Adrenal gland (tissue), 12 donors: ENCODE data around the gene P3H2. TPM values are rescaled to one million over a fixed set of nuclear protein-coding genes. Genes with fewer than 3 reads are reported as not detected.

Experiments
- DNase-seq, 7 donors: peaks; one replicate each; pipeline ENCODE4 v3.0.0-alpha.2; 2019 to 2020
- H3K27ac ChIP-seq, 5 donors: fragments of 200-600 bp; sonication (generic) in 4 of 5; 1 replicate in 3 of 5; 2 replicates in 2 of 5; pipeline versions ENCODE4 v1.5.1 to v1.8.0; 2016 to 2020; ENCODE audit warnings: mild to moderate bottlenecking in 1 of 5
- H3K27me3 ChIP-seq: fragments of 200-600 bp; 2 replicates; pipeline ENCODE4 v1.8.0; 2021
- H3K36me3 ChIP-seq, 2 donors: fragments of 200-600 bp; replicated peaks in 1 of 2; 1 replicate in 1 of 2; 2 replicates in 1 of 2; pipeline versions ENCODE4 v1.5.1 to v1.8.0; 2018 to 2022
- H3K4me1 ChIP-seq, 2 donors: fragments of 200-600 bp; replicated peaks in 1 of 2; 1 replicate in 1 of 2; 2 replicates in 1 of 2; pipeline versions ENCODE4 v1.5.1 to v1.8.0; 2018 to 2021
- H3K4me3 ChIP-seq, 4 donors: fragments of 200-600 bp; sonication (generic) in 3 of 4; one replicate each; pipeline ENCODE4 v1.5.1; 2016 to 2018
- H3K9me3 ChIP-seq, 3 donors: fragments of 200-600 bp; sonication (generic) in 1 of 3; replicated peaks in 1 of 3; 1 replicate in 2 of 3; 2 replicates in 1 of 3; pipeline versions ENCODE4 v1.5.1 to v1.8.0; 2016 to 2021
- CTCF ChIP-seq, 6 experiments: fragments of 450-650 bp in 4 of 6; fragments of 200-600 bp in 2 of 6; sonication (generic) in 1 of 6; IDR thresholded peaks; 1 replicate in 5 of 6; 2 replicates in 1 of 6; pipeline versions ENCODE4 v1.5.1 to v1.8.0; 2016 to 2021; ENCODE audit warnings: antibody characterized with exemption in 6 of 6, mild to moderate bottlenecking in 2 of 6, moderate library complexity in 1 of 6
- POLR2A ChIP-seq, 2 donors: fragments of 450-650 bp; IDR thresholded peaks; one replicate each; pipeline ENCODE4 v1.6.1; 2017; ENCODE audit warnings: antibody characterized with exemption in 2 of 2, mild to moderate bottlenecking in 2 of 2, moderate library complexity in 1 of 2
- WGBS, 4 donors: extraction: QIAGEN DNeasy Blood & Tissue Kit in 2 of 4; methylation state at CpG; one replicate each; pipeline versions ENCODE4 v1.1.5 to v1.1.7; 2013 to 2017; 5-methylcytosine and 5-hydroxymethylcytosine counted together
- intact Hi-C, 2 donors: fragments of 100-400 bp; cut with DNase I; formaldehyde crosslinking; loops; one replicate each; pipeline versions ENCODE4 v1.14.1 to v1.15.0; 2022 to 2023
- polyA plus RNA-seq, 3 donors: library from polyadenylated mRNA; stranded (reverse); fragments of 200-250 nt in 2 of 3; fragments of 350-450 nt in 1 of 3; fragmentation: Illumina TruSeq in 1 of 3; extraction: RNeasy Lipid Tissue Mini Kit (QIAGEN cat#74804) in 1 of 3; gene quantifications; one replicate each; pipeline ENCODE4 v1.2.3, GENCODE V29; 2013 to 2014
- total RNA-seq, 9 donors: library from RNA; depleted of rRNA in 4 of 9; stranded (reverse); fragments of >200 nt in 4 of 9; fragments of 120-200 nt in 1 of 9; fragmentation: NEBNext Ultra II Directional in 1 of 9; extraction: Animal tissue kit (Norgen Biotek cat#: 25700) in 1 of 9; gene quantifications; one replicate each; pipeline versions ENCODE4 v1.1.0 to v1.2.4, GENCODE V29; 2013 to 2023
- donor health status: healthy with polysubstance abuse.
- donor health status: Bipolar disorder and iron deficiency.
- donor health status: DM: yes; HTN: yes; CAD: no.
- donor health status: DM: no; HTN: no; CAD: no.
- donor health status: DM: no; HTN: no; CAD: no.
- donor health status: DM: yes; HTN: yes; CAD: no.

The P3H2 gene
- total and polyA plus RNA-seq, 12 donors = 22.8 to 175 (median 88.1) TPM

- no peak for TF ChIP-seq POLR2A (IDR thresholded peaks at IDR 0.05)
- no peak for TF ChIP-seq CTCF (IDR thresholded peaks at IDR 0.05)
- H3K27ac ChIP-seq = no peak overlapping the region
- no peak for DNase-seq
- H3K4me1 ChIP-seq = peaks cover 11 to 55% of the 10 kb centered on the region in 2 donors
- H3K27me3 ChIP-seq = no peaks in the 10 kb centered on the region
- intact Hi-C loops = no loop called here
- 92 to 94% (median 93%) methylated on average over 3 of the region's 3 CpGs for WGBS, 4 donors
- H3K9me3 ChIP-seq = no peaks in the 10 kb centered on the region
- no peaks in the 10 kb centered on the region for H3K36me3 ChIP-seq
- no peak overlapping the region for H3K4me3 ChIP-seq
Measured at GRCh38 chr3:190063490-190063889, 57.2 kb downstream of the P3H2 start.

GRCh38 chr3:190060192-190060775 is 60.4 kb downstream of the P3H2 start:
- no peaks in the 10 kb centered on the region for H3K36me3 ChIP-seq
- no peaks in the 10 kb centered on the region for H3K27me3 ChIP-seq
- no peak overlapping the region for H3K4me3 ChIP-seq
- intact Hi-C loops = no loop called here
- H3K4me1 ChIP-seq = peaks cover 15 to 57% of the 10 kb centered on the region in 2 donors
- TF ChIP-seq CTCF (IDR thresholded peaks at IDR 0.05) (no peak), POLR2A (IDR thresholded peaks at IDR 0.05) (no peak)
- no peak for DNase-seq
- peak overlapping the region in 1 of 5 donors; percentile 85 for H3K27ac ChIP-seq
- H3K9me3 ChIP-seq = no peaks in the 10 kb centered on the region
- WGBS, 4 donors = 77 to 84% (median 80%) methylated on average over 4 of the region's 4 CpGs

GRCh38 chr3:190059242-190059590 is 61.5 kb downstream of the P3H2 start:
- Histone ChIP-seq H3K36me3 (no peaks in the 10 kb centered on the region), H3K9me3 (no peaks in the 10 kb centered on the region), H3K4me1 (peaks cover 11 to 54% of the 10 kb centered on the region in 2 donors), H3K27me3 (no peaks in the 10 kb centered on the region), H3K27ac (peak overlapping the region; percentile 3 to 85 (median 68)), H3K4me3 (peak overlapping the region in 1 of 4 donors; percentile 25)
- intact Hi-C loops = no loop called here
- peak in 5 of 7 donors; percentile 45 to 79 (median 56) for DNase-seq
- 28 to 50% (median 32%) methylated on average over 1 of the region's 1 CpG for WGBS, 4 donors
- no peak for TF ChIP-seq POLR2A (IDR thresholded peaks at IDR 0.05)
- TF ChIP-seq CTCF (IDR thresholded peaks at IDR 0.05) = no peak

GRCh38 chr3:190058521-190059241 is 62.0 kb downstream of the P3H2 start:
- 9 to 22% (median 21%) methylated on average over 4 of the region's 4 CpGs for WGBS, 4 donors
- H3K4me3 ChIP-seq = peak overlapping the region in 1 of 4 donors; percentile 25
- DNase-seq = peak in 3 of 7 donors; percentile 34 to 57 (median 35)
- intact Hi-C loops = no loop called here
- peak overlapping the region; percentile 3 to 85 (median 68) for H3K27ac ChIP-seq
- H3K4me1 ChIP-seq = peaks cover 11 to 51% of the 10 kb centered on the region in 2 donors
- H3K27me3 ChIP-seq = no peaks in the 10 kb centered on the region
- H3K36me3 ChIP-seq = no peaks in the 10 kb centered on the region
- TF ChIP-seq CTCF (IDR thresholded peaks at IDR 0.05) (no peak), POLR2A (IDR thresholded peaks at IDR 0.05) (peak in 1 of 2 donors; percentile 8)
- H3K9me3 ChIP-seq = no peaks in the 10 kb centered on the region
